HG02970 (cell line): ENCODE data around the gene OR5D16.
"Not testable (repeated sequence)": the region's sequence is repeated elsewhere in the genome, so short reads cannot be mapped to it uniquely, and the experiment has no call there.

ENCODE experiments used
- ATAC-seq: cut with Tn5 transposase; IDR thresholded peaks from one replicate; pipeline ENCODE4 v1.9.1; 2021; ENCODE audit warnings: mild to moderate bottlenecking, moderate library complexity, moderate number of reproducible peaks; ENCODE audit not compliant: unreplicated experiment, low FRiP score

The OR5D16 gene

GRCh38 chr11:55838452-55838851, at the start of gene OR5D16:
TSS of gene OR5D16 (plus strand) at chr11:55838752. CDS start at chr11:55838752, 0 bp downstream.
- ATAC-seq, result no peak

DNA sequence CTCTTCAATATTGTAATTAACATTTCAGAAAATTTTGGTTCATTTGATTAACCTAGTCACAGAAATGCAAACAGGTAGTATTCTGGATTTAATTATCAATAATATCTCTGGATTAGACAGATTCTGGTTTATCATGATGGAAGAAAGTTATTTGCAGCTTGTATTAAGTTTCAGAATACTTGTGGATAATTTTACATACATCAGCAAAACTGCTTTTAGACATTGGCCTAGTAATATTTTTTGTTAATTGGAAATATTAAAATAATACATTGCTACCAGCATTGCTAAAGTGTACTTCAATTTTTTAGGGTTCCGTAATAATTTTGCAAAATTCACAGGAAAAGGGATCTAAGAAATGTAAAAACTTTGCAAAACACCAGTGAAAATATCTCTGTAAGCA, 46.9 kb upstream of the OR5D16 start:
- no peak for ATAC-seq

GRCh38 chr11:55793321-55793720, 45.2 kb upstream of the OR5D16 start:
- ATAC-seq, result no peak

DNA sequence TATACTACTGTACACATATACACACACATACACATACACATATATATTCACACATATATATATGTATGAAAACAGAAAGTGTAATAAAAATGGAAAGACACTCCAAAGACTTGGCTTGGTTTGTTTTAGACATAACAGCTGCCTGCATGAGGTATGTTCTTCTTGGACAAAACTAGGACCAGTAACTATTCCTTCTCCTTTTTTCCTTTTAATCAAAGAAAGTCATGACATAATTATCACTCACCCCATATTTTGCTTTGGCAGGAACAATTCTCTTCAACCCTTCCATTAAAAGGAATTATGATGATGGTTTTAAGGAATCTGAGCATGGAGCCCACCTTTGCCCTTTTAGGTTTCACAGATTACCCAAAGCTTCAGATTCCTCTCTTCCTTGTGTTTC, 43.3 kb upstream of the OR5D16 start, which contains the start of gene OR5D14:
Gene OR5D14 (plus strand): TSS at position 301 of the 400 bp plus-strand sequence. CDS start 0 bp downstream, at position 301.
- no peak for ATAC-seq

- no peak for ATAC-seq
These were observed 32.3 kb upstream of the OR5D16 start for GRCh38 chr11:55806248-55806647.

DNA sequence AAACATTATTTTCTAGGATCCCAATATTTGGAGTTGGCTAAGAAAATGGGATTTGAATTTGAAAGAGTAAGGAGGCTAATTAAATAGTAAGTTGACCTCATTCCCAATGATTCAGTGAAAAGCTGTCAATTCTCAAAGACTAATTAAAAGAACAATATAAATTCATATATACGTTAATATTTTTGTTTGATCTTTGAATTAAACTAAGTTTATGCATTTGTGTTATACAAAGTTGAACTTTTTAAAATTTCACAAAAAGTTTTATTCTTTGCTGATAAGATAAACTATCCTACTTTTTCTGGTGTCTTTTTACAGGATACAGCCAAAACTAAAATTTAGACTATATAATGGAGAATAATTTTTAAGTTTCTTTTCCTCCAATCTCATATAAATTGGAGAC, 27.5 kb upstream of the OR5D16 start, which contains the start of gene OR5L1:
Gene OR5L1 (plus strand): TSS at position 301 of the 400 bp plus-strand sequence. CDS start 100 bp downstream, outside the sequence.
- ATAC-seq, result no peak

- no peak for ATAC-seq
These were observed 19.2 kb upstream of the OR5D16 start, which contains the start of gene OR5D18 for GRCh38 chr11:55819330-55819729. TSS of gene OR5D18 (plus strand) at chr11:55819630. CDS start at chr11:55819630, 0 bp downstream.

DNA sequence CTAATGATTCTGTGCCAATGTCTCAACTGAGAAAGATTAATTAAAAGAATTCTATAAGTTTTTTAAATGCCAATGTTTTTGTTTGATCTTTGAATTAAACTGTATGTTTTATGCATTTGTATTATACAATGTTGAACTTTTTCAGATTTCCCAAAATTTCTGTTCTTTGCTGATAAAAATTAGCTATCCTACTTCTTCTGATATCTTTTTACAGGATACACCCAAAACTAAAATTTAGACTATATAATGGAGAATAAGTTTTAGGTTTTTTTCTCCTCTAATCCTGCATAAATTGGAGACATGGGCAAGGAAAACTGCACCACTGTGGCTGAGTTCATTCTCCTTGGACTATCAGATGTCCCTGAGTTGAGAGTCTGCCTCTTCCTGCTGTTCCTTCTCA, 11.6 kb upstream of the OR5D16 start, which contains the start of gene OR5L2:
Gene OR5L2 (plus strand): TSS at position 301 of the 400 bp plus-strand sequence. CDS start 0 bp downstream, at position 301.
- ATAC-seq, result no peak

GRCh38 chr11:55847453-55847852, 8.9 kb downstream of the OR5D16 start:
- no peak for ATAC-seq

DNA sequence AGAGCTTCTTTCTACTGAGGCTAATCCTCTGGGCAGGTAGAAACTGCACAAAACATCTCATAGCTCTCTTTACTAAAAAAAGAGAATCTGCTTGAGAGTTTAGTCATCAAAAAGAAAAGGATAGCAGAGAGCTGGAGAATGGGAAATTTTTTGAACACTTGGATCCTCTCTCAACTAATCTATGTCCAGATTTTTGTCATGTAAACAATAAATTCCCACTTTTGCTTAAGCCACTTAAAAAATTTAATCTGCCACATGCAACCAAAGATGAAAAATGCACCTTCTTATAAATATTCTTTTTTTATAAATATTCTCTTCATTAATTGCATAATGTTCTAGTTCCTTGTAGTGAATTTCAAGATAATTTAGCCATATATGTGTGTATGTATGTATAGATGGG, 10.5 kb downstream of the OR5D16 start:
- no peak for ATAC-seq

GRCh38 chr11:55852141-55852540, 13.6 kb downstream of the OR5D16 start:
- no peak for ATAC-seq

- no peak for ATAC-seq
These were observed 16.2 kb downstream of the OR5D16 start for GRCh38 chr11:55854704-55855103.

- not testable (repeated sequence) for ATAC-seq
These were observed 28.8 kb downstream of the OR5D16 start for GRCh38 chr11:55867354-55867753.

GRCh38 chr11:55872731-55873130, 34.2 kb downstream of the OR5D16 start:
- ATAC-seq, result not testable (repeated sequence)

DNA sequence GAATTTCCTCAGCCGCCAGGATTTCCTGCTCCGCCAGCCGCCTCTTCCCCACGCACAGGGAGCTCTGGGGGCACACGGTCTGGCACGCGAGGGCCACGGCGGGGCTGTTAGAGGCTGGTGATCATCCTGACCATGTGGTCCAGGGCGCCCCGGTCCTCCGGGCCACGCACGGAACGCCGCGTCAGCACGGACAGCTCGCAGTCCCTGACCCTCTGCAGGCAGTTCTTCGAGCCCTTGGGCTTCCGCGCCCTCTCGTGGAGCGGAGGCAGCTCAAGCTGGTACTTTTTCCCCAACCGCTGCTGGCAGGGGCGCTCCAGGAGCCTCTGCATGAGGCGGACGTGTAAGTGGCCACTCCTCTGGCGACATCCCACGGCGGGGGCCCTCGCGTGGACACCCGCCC, 34.6 kb downstream of the OR5D16 start:
- ATAC-seq, result not testable (repeated sequence)

DNA sequence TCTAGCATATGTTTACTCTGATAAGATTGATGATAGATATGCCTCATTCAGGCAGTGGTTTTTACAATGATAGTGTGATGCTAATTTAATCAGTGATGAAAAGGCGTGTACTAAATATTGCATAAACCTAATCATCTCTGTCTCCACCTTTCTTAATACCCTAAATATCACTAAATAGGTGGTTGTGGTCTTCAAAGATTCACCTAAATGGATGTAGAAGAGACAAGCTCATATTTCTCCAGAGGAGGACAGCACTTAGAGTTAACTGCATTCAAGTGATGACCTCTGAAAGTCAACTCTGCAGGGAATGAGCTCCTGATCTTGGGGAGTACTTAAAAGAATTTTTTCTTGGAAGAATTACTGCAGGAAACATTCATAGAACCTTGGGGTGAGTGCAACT, 44.4 kb downstream of the OR5D16 start, which contains the start of gene TRIM51:
Gene TRIM51 (plus strand): TSS at position 301 of the 400 bp plus-strand sequence. CDS start 2,132 bp downstream, outside the sequence.
- not testable (repeated sequence) for ATAC-seq

DNA sequence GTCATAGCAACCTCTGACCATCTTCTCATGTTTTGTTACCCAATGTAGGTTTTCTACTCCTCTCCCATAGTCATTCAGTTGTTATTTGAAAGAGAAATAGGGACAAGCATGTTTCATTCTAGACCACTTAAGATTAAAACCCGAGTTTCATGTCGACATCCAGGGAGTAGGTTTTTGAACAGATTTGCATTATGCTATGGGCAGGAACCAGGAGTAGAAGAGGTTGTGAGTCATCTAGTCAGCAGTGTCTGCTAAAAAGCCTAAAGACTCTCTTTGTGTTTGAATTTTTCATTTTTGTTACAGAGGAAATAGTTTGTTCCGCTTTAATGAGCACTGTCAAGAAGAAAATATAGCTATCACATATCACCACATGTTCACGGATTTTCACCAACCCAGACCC, 46.4 kb downstream of the OR5D16 start:
- ATAC-seq, result not testable (repeated sequence)

- not testable (repeated sequence) for ATAC-seq
These were observed 46.9 kb downstream of the OR5D16 start for GRCh38 chr11:55885481-55885880.
